Left forelimb (tissue), 1 donor: ENCODE results near the gene DNAH14.

ENCODE experiments used
- DNase-seq: peaks from one replicate; pipeline ENCODE4 v3.0.0-alpha.2; 2018; ENCODE audit warnings: low spot score

Gene DNAH14

DNA sequence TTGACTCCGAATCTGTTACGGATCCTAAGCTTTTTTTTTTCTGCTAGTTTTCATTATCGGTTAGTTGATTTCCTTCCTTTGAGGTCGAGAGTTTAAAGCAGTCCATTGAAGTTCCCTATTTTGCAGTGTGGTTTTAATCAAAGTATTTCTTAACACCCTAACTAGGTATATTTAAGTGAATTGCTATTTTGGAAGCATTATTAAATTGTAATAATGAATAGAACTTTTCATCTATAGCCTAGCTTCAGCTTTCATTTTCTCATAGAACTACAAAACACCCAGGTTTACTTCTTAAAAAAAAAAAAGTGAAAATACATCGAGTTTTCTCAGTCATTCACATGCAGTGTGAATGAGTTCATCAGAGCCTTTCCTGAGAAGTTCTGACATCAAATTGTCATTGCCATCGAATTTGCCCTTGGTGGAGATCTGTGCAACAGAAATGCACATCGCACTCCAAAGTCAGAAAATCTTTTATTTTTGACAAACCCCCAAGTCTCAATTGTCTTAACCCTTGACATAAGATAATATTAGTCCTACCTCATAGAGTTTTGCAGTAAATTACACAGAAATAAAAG is 499.5 kb downstream of the DNAH14 start:
- no peak for DNase-seq

DNA sequence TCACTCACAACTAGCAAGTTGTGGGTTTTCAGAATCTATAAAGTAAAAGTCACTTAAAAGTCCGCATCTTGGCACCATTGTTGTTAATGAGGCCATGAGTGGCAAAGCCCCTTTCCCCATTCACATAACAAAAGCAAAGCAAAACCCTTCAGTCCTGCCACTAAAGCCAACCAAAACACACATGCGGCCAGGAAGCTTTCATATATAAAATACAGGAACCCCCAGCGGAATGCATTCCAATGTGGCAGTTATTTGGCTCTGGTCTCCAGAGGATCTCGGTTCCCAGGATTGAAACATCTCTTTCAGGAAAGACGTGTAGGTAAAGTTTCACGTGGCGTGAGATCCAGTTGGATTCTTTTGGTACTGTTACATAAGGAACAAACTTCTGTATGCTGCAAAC is 500.8 kb downstream of the DNAH14 start:
- DNase-seq = no peak

DNA sequence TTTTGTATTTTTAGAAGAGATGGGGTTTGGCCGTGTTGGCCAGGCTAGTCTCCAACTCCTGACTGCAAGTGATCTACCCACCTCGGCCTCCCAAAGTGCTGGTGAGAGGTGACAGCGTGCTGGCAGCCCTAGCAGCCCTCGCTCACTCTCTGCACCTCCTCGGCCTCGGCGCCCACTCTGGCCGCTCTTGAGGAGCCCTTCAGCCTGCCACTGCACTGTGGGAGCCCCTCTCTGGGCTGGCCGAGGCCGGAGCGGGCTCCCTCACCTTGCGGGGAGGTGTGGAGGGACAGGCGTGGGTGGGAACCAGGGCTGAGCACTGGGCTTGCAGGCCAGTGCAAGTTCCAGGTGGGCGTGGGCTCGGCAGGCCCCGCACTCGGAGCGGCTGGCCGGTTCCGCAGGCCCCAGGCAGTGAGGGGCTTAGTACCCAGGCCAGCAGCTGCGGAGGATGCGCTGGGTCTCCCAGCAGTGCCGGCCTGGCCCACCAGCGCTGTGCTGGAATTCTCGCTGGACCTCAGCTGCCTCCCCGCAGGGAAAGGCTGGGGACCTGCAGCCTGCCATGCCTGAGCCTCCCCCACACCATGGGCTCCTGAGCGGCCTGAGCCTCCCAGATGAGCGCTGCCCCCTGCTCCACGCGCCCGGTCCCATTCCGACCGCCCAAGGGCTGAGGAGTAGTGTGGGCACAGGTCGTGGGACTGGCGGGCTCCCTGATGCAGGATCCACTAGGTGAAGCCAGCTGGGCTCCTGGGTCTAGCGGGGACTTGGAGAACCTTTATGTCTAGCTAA is 501.8 kb downstream of the DNAH14 start:
- no peak for DNase-seq

DNA sequence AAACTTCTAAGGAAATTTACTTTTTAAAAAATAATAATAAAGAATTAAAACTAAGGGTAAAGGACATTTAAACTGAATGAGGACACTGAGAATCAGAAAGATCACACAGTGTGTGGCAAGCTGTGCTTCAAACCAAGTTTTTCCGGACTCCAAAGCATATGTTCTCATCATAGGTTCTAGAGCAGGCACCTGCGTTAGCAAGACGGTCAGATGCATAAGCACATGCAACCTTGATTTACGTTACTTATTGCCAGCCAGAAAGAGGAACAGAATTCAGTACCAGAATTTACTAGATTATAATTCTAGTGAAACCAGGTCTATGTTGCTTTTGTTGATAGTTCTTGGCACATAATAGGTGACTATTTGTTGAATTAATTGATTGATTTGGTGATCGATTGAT is 504.6 kb downstream of the DNAH14 start:
- no peak for DNase-seq

DNA sequence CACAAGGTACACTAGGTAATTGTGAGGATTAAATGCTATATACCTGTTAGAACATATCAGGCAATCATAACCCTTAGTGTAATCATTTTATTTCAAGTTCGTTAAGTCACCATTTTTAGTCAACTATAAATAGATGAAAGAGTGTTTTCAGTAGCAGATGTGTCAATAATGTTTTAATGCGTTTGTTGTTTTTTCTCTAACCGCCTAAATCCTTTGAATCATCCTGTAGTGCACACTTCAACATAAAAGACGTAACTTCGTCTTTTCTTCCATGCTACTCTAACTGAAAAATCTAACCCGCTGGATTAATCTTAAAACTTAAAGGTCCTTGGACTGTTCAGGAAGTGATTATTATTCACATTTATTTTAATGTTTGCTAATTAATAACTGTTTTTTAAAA is 505.6 kb downstream of the DNAH14 start:
- no peak for DNase-seq

DNA sequence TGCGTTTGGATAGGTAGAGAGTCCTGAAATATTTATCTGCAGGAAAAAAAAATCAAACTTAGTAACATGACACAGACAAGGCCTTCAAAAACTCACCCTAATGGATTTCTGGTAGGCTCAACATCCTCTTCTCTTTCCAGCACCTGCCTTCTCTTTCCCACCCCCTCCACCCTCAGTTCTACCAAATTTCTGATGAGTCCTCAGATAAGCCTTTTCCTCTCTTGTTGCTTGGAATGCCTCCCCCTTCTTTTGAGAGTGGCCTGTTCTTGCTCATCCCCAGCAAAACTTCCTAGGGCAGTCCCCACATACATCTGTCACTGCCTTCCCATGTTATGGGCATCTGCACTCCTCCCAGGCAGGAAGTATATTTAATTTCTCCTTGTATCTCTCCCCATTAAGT is 506.0 kb downstream of the DNAH14 start:
- no peak for DNase-seq

DNA sequence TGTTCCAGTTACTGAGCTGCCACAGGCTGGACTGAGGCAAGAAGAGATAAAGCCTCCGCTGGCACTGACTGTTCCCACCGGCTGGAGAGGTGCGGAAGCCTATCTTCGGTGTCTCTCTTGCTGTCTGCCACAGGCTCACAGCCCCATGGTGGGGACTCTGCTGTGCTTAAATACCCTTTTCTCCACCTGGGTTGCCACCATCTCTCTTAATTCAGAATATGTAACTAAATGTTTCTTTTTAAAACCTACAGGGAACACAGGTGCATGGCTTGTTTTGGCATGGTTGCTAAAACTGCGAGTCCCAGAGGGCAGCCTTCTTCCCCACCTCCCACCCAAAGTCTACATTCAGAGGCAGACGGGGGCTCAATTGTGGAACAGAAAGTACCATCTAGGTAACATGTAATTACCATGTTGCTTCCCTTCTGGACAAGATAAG is 506.5 kb downstream of the DNAH14 start:
- no peak for DNase-seq

DNA sequence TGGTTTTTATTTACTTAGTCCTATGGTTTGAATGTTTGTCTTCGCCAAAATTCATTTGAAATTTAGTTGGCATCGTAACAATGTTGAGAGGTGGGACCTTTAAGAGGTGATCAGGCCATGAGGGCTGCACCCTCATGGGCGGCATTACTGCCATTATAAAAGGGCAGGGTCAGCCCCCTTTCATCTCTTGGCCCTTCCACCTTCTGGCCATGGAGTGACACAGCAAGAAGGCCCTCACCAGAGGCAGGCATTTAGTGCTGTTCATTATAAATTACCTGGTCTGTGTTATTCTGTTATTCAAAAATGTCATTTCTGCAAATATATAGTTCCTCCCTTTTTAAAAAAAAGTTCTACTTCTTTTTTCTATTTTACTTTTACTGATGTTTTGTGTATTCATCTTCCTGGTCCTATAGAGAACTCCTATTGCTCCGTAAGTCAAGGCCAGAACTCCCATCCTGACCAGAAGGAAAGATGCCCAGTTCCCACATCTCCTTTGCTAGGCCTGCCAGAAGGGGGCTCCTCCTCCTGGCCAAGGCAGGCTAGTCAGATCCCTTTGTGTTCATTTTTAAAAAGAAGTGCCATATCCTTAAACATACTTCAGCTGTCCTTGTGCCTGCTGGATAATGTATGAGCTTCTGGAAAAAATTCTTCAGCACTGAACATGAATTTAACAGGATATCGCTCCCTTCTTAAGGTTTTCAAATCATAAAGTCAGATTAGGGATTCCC is 508.4 kb downstream of the DNAH14 start:
- no peak for DNase-seq

DNA sequence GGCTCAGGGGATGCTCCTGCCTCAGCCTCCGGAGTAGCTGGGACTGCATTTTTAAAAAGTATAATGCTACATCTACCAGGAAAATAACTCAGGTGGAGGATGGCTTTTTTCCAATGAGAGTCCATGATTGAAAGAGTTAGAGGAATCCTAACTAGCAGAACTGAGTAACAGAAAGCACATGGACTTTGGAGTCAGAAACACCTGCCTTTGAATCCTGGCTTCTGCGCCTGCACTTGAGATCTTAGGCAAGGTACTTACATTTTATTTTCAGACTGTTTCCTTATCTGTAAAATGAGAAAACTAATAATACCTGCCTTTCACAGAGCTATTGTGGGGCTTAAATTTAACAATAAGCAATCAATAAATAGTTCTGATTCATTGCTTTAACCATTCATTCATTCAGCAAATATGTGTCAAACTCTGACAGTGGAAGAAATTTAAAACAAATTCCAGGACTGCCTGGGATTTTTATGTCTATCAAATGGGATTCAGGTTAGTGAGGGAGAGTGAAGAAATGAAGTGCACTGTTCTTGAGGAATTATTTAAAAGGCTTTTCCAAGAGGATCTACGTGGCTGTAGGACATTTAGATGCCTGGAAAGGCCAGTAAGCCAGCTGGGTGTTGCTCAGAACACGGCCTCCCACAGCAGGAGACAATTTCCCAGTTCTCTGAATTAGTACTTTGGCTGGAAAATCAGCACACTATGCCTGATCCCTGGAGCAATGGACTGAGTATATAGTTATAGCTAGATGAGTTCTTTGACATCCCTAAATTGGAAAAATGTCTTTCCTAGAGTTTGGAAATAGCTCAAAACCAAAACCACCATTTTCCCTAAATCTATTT is 511.1 kb downstream of the DNAH14 start:
- DNase-seq = no peak

DNA sequence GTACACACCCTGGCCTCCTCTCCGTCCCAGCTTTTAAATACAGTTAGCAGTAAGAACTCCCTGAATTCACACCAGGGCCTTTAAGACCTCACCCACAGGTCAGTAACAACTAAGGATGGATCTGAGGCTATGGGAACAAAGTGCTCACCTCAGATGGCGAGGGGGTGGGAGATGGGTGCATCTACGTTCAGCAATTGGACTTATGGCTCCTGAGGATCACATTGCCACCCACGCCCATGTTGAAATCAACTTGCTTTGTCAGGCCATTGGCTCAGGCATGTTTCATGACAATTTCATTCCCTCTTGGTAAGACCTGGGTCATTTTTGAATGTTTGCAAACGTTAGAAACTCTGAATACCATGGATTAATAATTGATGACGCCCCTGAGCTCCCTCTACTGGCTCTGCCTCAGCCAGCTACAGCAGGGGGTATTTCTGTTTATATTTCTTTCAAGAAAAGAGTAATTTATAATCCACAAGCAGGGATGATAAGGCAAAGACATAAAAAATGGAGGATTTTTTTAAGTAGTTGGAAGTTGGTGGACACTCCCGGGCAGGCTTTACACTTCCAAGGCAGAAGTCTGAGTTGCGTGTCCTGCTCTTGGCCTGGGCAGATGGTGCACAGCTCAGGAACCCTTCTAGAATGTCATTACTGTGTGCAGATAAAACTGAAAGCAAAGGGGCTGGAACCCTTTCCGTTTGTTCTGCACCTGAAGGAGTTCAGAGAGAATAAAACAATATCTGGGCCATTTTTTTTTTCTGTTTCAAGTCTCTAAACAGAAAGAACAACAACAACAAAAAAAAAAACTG is 512.0 kb downstream of the DNAH14 start:
- DNase-seq = no peak

DNA sequence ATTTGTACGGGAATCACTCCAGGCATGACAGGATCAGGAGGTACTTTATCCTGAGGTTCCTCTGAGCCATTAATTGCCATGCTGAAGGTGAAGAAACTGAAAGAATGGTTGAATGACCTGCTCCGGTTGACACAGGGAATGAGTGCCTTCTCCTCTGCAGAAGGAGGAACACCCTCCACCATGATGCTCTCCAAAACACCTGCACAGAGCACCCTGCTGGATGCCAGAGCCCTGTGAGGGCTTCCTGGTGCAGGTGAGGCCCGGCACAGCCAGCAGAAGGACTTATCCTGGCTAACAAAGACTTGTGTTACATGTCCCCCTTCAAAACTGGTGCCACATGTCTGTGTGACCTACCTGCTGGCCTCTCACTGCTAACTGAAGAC is 512.6 kb downstream of the DNAH14 start:
- no peak for DNase-seq

DNA sequence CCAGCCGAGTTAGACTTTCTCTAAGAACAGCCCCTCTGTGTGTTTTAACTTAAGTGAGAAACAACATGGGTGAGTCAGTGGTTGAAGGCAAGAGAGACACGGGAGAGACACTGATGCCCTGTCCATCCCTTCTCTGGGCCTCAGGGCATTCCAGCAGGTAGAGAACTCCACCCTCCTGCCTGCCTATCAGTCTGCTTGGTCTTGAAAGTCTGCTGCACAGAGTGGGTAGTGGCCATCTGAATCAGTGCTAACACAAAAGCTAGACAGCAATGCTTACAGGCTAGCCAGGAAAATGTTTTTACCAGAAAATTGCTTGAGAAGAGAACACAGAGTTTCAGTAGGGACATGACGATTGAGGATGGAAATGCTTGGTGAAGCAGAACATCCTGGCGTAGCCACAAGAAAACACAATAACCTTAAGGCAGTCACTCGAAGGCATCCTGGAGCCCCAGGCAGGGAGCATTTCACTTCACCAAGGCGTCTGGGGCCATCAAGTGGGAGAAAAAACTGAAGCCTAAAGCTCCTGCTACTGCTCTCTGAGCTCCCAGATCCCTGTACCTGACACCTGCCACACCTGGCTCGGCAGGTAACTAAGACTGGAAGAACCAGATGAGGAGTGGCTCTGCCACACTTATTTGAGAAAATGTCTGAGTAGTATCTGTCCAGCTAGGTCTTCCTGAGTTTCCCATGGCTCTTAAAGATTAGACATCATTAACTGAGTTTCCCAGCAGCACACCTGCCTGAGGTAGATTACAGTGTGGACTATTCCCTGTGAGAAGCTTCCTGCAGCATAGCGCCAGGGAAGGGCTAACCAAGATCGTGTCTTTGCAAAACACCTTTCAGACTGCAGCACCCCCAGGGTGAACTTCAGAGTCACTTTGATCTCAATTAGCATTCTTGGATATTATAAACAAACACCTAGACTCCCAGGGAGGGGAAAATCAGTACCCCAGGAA is 516.4 kb downstream of the DNAH14 start:
- no peak for DNase-seq

DNA sequence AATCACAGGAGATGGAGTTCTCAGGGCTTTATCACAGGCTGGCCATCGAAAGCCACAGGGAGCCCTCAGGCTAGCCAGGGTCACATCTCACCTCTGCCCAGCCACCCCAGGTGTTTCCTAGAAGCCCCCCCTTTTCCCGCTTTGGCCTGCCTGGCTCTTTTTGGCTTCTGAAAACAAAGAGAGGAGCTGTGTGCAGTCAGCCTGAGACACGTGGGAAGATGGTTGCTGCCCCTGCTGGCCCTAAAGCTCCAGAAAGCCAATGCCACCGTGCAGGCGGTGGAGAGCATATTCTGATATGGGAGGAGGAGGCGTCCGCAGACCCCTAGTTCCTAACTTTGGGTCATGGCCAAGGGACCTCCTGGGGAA is 517.1 kb downstream of the DNAH14 start:
- DNase-seq = no peak

DNA sequence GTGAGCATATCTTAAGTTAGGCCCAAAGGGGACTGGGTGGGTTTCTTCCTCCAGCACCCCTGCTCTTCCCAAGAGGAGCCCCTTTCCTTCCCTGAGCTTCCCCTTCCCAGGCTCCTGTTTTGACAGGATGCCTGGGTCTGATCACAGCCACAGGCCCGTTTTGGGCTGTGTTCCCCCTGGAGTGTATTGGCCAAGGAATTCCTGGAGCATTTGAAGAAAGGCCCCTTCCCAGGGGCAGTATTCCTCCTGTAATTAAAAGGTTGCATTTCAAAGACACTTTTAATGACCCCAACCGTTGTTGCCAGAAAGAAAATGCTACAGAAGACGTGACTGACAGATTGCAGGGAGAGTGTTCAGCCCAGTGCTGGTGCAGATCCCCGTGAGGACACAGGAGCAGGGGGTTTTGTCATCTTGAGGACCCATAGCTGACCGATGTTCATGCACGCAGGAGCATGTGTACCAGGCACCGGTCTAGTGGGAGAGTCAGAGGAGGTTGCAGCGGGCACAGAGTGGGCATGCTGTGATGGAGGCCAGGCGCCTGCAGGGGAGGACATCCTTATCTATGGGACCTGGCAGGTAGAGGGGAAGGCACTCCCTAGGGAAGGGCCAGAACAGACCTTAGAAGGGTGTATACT is 517.6 kb downstream of the DNAH14 start:
- DNase-seq = no peak

DNA sequence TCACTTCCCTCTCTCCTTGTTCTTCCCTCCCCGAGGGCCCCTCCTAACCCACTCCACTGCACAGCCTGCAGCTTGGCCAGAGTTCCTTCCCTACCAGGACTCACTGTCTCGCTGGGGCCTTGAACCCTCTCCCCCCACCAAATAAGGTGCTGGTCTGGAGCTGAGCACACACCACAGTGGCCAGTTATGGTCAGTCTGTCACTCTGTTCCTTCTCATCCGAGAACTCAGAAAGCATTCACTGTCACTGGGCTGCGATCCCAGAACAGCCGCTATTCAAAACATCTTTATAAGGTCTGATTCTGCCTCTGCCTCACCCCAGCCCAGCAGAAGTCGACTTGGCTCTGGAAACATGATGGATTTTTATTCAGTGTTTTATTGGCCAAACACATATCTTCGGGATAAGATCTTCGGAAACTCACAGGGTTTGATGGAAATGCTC is 518.2 kb downstream of the DNAH14 start:
- no peak for DNase-seq

DNA sequence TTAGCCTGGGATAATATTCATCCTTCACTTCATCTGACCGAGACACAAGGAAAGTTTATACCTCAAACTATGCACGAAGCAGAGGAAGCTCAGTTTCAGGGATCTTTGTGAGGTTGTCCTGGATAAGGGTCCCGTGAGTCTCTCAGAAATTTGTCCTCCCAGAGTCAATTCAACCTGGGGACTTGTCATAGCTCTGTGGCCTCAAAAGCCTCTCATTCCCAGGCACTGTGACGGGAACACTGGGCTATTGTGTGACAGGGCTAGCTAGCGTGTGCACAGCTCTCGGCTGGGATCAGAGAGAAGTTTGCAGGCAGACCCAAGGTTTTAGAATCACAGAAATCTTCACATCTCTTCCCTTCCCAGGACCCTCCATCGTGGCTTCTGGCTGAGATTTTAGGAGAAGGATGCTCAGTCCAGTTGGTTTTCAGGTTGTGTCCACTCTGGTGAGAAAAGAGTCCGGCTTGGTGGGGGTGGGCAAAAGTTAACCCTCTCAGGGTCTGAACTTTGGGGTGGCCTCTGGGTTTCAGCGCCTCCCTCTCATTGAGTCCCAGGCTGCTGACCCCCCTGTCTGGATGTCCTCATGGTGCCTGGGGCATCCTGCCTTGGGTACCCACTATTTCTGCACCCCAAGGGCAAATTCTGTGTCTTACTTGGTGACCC is 518.8 kb downstream of the DNAH14 start:
- no peak for DNase-seq
